OCI-LY7 (cell line): Measurements from ENCODE around the gene RUSF1. TPM values are rescaled to one million over a fixed set of nuclear protein-coding genes. Genes with fewer than 3 reads are reported as not detected.

Experiments
- BruUV-seq: library from RNA; stranded (reverse); fragments of 400-500 nt; replicated peaks from 2 replicates; lab custom pipeline; 2021; lab: Mats Ljungman, UMichigan
- CTCF ChIA-PET: fragments of 300-600 bp; sonication (Branson Sonifier 250); formaldehyde crosslinking; loops from one replicate; lab custom pipeline; 2022; ENCODE audit warnings: antibody characterized with exemption; ENCODE audit not compliant: unreplicated experiment; lab: Charles Lee
- POLR2A ChIA-PET: fragments of 300-600 bp; sonication (Branson Sonifier 250); formaldehyde crosslinking; loops from one replicate; lab custom pipeline; 2022; ENCODE audit warnings: antibody characterized with exemption; lab: Charles Lee
- DNase-seq: peaks from one replicate; pipeline ENCODE4 v3.0.0-alpha.2; 2015; ENCODE audit warnings: low spot score
- H2AFZ ChIP-seq: fragments of 200-600 bp; sonication (generic), shearing (Covaris generic); 2 replicates; pipeline ENCODE4 v1.6.1; 2014; ENCODE audit warnings: mild to moderate bottlenecking, antibody characterized with exemption, low read length, moderate library complexity
- H3K27ac ChIP-seq: fragments of 200-600 bp; sonication (generic); 2 replicates; pipeline ENCODE4 v1.5.1; 2014; ENCODE audit warnings: mixed run types, low read depth, mild to moderate bottlenecking, moderate library complexity, low read length, inconsistent platforms; ENCODE audit not compliant: poor library complexity, severe bottlenecking
- H3K36me3 ChIP-seq: fragments of 200-600 bp; sonication (generic); 2 replicates; pipeline ENCODE4 v1.6.1; 2014; ENCODE audit warnings: mild to moderate bottlenecking, antibody characterized with exemption, low read length, moderate library complexity, mixed read lengths; ENCODE audit not compliant: insufficient read depth
- H3K4me1 ChIP-seq: fragments of 200-600 bp; sonication (generic); 2 replicates; pipeline ENCODE4 v1.5.1; 2014; ENCODE audit warnings: mild to moderate bottlenecking, low read length; ENCODE audit not compliant: insufficient read depth, poor library complexity, severe bottlenecking
- H3K4me2 ChIP-seq: fragments of 200-600 bp; sonication (generic); 2 replicates; pipeline ENCODE4 v1.6.1; 2014; ENCODE audit warnings: mild to moderate bottlenecking, low read length
- H3K4me3 ChIP-seq: fragments of 200-600 bp; sonication (generic); 2 replicates; pipeline ENCODE4 v1.5.1; 2014; ENCODE audit warnings: mild to moderate bottlenecking, low read depth, low read length; ENCODE audit not compliant: poor library complexity, severe bottlenecking
- H3K79me2 ChIP-seq: fragments of 200-600 bp; sonication (generic); 2 replicates; pipeline ENCODE4 v1.6.1; 2016; ENCODE audit warnings: low read depth, mild to moderate bottlenecking, low read length, moderate library complexity, mixed read lengths; ENCODE audit not compliant: insufficient read depth
- H3K9me2 ChIP-seq: fragments of 200-600 bp; sonication (generic); 2 replicates; pipeline ENCODE4 v1.6.1; 2016; ENCODE audit warnings: mild to moderate bottlenecking, low read length, mixed read lengths; ENCODE audit not compliant: insufficient read depth
- H3K9me3 ChIP-seq: fragments of 200-600 bp; sonication (generic); 2 replicates; pipeline ENCODE4 v1.6.1; 2014; ENCODE audit warnings: mild to moderate bottlenecking, mixed run types, low read length, mixed read lengths
- H4K20me1 ChIP-seq: fragments of 200-600 bp; sonication (generic); 2 replicates; pipeline ENCODE4 v1.6.1; 2014; ENCODE audit warnings: mild to moderate bottlenecking, antibody characterized with exemption, low read length, moderate library complexity, mixed read lengths; ENCODE audit not compliant: insufficient read depth
- EZH2phosphoT487 ChIP-seq: fragments of 200-600 bp; sonication (generic); IDR thresholded peaks from 2 replicates; pipeline ENCODE4 v1.6.1; 2018; ENCODE audit warnings: low read depth, borderline replicate concordance, mild to moderate bottlenecking, mixed run types, antibody characterized with exemption, low read length, moderate library complexity, mixed read lengths
- intact Hi-C: fragments of 100-400 bp; cut with micrococcal nuclease; formaldehyde crosslinking; loops from one replicate; pipeline ENCODE4 v1.10.0; 2022; ENCODE audit not compliant: unreplicated experiment
- total RNA-seq, 2 experiments: library from RNA; depleted of rRNA in 1 of 2; stranded (reverse); fragments of >200 nt in 1 of 2; shearing (Covaris generic) in 1 of 2; gene quantifications; 2 replicates each; pipeline ENCODE4 v1.2.3, GENCODE V29; 2014 to 2022
- TF ChIP-seq, protein P1 (sequence below): fragments of 200-600 bp; sonication (generic); conservative IDR thresholded peaks from 2 replicates; pipeline ENCODE4 v1.5.1; 2014; ENCODE audit warnings: mild to moderate bottlenecking, antibody characterized with exemption, low read length, moderate library complexity, mixed read lengths

The RUSF1 gene
- total RNA-seq, 2 experiments from 2014 or later, result 28.6 to 40.4 TPM

DNA sequence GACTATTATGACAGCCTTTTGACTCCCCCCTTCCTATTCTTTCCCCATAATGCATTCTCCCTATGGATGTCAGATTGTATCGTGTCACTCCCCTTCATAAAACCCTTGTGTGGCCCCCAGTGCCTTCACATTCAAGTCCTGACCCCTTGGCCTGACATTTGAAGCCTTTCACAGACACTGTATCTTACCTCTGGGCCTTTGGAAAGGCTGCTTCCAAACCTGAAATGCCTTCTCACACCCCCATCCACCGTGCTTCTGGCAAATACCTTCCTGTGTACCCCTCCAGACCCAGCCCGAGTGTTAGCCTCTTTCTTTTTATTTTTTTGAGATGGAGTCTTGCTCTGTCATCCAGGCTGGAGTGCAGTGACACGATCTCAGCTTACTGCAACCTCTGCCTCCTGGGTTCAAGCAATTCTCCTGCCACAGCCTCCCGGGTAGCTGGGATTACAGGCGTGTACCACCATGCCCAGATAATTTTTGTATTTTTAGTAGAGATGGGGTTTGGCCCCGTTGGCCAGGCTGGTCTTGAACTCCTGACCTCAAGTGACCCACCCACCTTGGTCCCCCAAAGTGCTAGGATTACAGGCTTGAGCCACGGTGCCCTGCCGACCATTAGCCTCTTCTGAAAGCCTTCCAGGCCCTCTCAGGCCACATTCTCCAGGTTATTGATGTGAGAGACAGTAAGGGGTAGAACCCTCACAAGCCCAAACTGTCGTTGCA, 46.8 kb downstream of the RUSF1 start:
- Histone ChIP-seq H3K36me3 (peaks cover 8% of the 10 kb centered on the region; the same call in 1 of the 2 replicates), H3K9me3 (no peaks in the 10 kb centered on the region), H3K79me2 (peaks cover 28% of the 10 kb centered on the region; the same call in 1 of the 2 replicates), H3K27ac (no peak overlapping the region), H3K4me1 (peaks cover 23% of the 10 kb centered on the region), H3K9me2 (no peaks in the 10 kb centered on the region), H3K4me3 (no peak overlapping the region), H4K20me1 (peaks cover 15% of the 10 kb centered on the region), H3K4me2 (no peak overlapping the region), H2AFZ (no peak overlapping the region)
- intact Hi-C loops, result no loop called here
- ChIA-PET POLR2A (interaction anchor here (0.9 to 1.7 kb wide), 4 partner anchors 17 to 412 kb away, joined by 3 to 6 read pairs (median 6); partner anchors contain the start of gene ZNF267), CTCF (interaction anchor here (0.8 kb wide), 1 partner anchor 357 kb away, joined by 4 read pairs; no protein-coding TSS in a partner anchor)
- no peak for TF ChIP-seq EZH2phosphoT487
- TF ChIP-seq, protein P1, sequence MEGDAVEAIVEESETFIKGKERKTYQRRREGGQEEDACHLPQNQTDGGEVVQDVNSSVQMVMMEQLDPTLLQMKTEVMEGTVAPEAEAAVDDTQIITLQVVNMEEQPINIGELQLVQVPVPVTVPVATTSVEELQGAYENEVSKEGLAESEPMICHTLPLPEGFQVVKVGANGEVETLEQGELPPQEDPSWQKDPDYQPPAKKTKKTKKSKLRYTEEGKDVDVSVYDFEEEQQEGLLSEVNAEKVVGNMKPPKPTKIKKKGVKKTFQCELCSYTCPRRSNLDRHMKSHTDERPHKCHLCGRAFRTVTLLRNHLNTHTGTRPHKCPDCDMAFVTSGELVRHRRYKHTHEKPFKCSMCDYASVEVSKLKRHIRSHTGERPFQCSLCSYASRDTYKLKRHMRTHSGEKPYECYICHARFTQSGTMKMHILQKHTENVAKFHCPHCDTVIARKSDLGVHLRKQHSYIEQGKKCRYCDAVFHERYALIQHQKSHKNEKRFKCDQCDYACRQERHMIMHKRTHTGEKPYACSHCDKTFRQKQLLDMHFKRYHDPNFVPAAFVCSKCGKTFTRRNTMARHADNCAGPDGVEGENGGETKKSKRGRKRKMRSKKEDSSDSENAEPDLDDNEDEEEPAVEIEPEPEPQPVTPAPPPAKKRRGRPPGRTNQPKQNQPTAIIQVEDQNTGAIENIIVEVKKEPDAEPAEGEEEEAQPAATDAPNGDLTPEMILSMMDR, result no peak
- no peak for DNase-seq
- no TSS peak for BruUV-seq

DNA sequence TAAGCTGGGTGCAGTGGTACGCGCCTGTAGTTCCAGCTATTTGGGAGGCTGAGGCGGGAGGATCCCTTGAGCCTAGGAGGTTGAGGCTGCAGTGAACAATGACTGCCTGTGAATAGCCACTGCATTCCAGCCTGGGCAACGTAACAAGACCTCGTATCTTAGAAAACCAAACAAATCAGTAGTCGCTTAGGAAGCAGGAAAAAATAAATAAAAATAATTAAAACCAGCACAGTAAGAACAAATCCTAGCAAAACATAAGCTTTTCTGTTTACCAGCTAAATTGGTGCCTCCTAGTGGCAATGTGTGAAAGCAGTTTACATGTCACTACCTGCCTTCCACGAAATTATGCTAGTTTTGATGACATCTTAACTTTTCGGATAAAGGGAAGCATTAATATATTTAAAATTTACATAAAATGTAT, 47.6 kb downstream of the RUSF1 start:
- H3K4me3 ChIP-seq, result peak overlapping the region; percentile 92
- H3K9me3 ChIP-seq, result no peaks in the 10 kb centered on the region
- H4K20me1 ChIP-seq, result peaks cover 17% of the 10 kb centered on the region
- peaks cover 28% of the 10 kb centered on the region for H3K4me1 ChIP-seq
- TSS peak; percentile 85 for BruUV-seq
- intact Hi-C loops, result no loop called here
- peak; percentile 67 for DNase-seq
- peaks cover 8% of the 10 kb centered on the region; the same call in 1 of the 2 replicates for H3K36me3 ChIP-seq
- H3K79me2 ChIP-seq, result peaks cover 29% of the 10 kb centered on the region; the same call in 1 of the 2 replicates
- ChIA-PET CTCF (interaction anchor here (0.8 to 1.3 kb wide), 2 partner anchors 17 to 358 kb away, joined by 3 to 4 read pairs; no protein-coding TSS in a partner anchor), POLR2A (interaction anchor here (0.7 to 1.7 kb wide), 5 partner anchors 18 to 413 kb away, joined by 3 to 6 read pairs (median 5); partner anchors contain the start of gene ZNF267)
- H3K27ac ChIP-seq, result no peak overlapping the region
- no peak overlapping the region for H2AFZ ChIP-seq
- H3K4me2 ChIP-seq, result peak overlapping the region; percentile 88
- no peaks in the 10 kb centered on the region for H3K9me2 ChIP-seq
- no peak for TF ChIP-seq EZH2phosphoT487
- TF ChIP-seq, protein P1, result peak; percentile 87
